Activated T-cell treated with anti-CD3 and anti-CD28 coated beads, Interleukin-2, amount 50 U/mL, for 24 hours (primary cell): ENCODE measurements around the gene GFM1.
A peak's percentile ranks its signal among the peaks of the same experiment; 100 is the strongest.

Source experiments
- DNase-seq: peaks from one replicate; pipeline ENCODE4 v3.0.0-alpha.2; 2020
- H3K27ac Mint-ChIP-seq: 2 replicates; pipeline ENCODE4 v1.8.0; 2020; ENCODE audit warnings: mild to moderate bottlenecking, mixed read lengths
- H3K27me3 Mint-ChIP-seq: 2 replicates; pipeline ENCODE4 v1.8.0; 2020; ENCODE audit warnings: mixed read lengths
- H3K36me3 Mint-ChIP-seq: 2 replicates; pipeline ENCODE4 v1.8.0; 2020; ENCODE audit warnings: low read depth, mixed read lengths
- H3K4me1 Mint-ChIP-seq: 2 replicates; pipeline ENCODE4 v1.8.0; 2020; ENCODE audit warnings: low read depth, mixed read lengths
- H3K4me3 Mint-ChIP-seq: 2 replicates; pipeline ENCODE4 v1.8.0; 2020; ENCODE audit warnings: mild to moderate bottlenecking, moderate library complexity, mixed read lengths
- H3K9me3 Mint-ChIP-seq: 2 replicates; pipeline ENCODE4 v1.8.0; 2020; ENCODE audit warnings: mixed read lengths

GFM1 gene

DNA sequence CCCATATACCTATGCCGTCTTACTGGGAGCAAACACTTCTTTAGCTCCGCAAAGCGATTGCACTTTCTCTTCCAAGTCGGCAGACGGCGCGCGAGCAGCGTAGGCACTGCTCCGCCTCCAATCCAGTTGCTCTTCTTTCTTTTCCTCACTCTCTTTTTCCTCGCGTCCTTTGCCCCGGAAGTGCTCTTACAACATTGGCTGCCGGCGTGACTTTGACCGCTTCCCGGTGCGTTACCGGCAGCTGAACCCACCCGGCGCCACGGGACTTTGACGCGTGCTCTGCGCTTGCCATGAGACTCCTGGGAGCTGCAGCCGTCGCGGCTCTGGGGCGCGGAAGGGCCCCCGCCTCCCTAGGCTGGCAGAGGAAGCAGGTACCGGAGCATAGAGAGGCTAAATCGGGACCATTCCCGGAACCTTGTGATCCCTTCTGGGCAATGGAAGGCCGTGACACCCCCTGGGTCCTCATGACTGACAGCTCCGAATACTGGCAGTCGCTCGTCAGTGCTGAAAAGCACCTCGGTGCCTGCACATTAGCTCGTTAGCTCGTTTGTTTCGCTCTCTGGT is at the start of gene GFM1:
TSS of gene GFM1 (plus strand) at position 183 of the 564 bp plus-strand sequence. CDS start at position 291, 108 bp downstream.
- peak; percentile 89 for DNase-seq
- no peaks in the 10 kb centered on the region for H3K27me3 Mint-ChIP-seq
- H3K36me3 Mint-ChIP-seq: peaks cover 43% of the 10 kb centered on the region
- H3K4me3 Mint-ChIP-seq: peak within 1 kb of the TSS; percentile 98
- no peaks in the 10 kb centered on the region for H3K9me3 Mint-ChIP-seq
- peak within 1 kb of the TSS; percentile 98 for H3K27ac Mint-ChIP-seq
- H3K4me1 Mint-ChIP-seq: peaks cover 49% of the 10 kb centered on the region

DNA sequence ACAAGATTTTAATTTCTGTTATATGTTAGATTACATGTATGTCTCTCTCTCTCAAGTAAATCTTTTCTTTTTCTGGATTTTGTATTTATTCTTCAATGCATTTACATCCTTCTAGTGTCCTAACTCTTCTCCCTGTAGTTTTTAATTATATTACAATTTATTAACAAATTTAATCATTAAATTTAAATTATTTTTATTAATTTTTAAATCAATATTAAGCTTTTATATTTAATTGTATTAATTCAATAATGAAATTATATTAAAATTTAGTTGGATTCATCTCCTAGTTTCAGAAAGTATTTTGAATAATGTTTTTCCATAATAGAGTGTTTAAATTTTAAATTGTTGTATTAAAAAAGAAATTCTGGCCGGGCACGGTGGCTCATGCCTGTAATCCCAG is 43.5 kb upstream of the GFM1 start:
- H3K4me3 Mint-ChIP-seq: no peak overlapping the region
- H3K27me3 Mint-ChIP-seq: no peaks in the 10 kb centered on the region
- no peaks in the 10 kb centered on the region for H3K9me3 Mint-ChIP-seq
- H3K36me3 Mint-ChIP-seq: no peaks in the 10 kb centered on the region
- no peaks in the 10 kb centered on the region for H3K4me1 Mint-ChIP-seq
- DNase-seq: no peak
- no peak overlapping the region for H3K27ac Mint-ChIP-seq

DNA sequence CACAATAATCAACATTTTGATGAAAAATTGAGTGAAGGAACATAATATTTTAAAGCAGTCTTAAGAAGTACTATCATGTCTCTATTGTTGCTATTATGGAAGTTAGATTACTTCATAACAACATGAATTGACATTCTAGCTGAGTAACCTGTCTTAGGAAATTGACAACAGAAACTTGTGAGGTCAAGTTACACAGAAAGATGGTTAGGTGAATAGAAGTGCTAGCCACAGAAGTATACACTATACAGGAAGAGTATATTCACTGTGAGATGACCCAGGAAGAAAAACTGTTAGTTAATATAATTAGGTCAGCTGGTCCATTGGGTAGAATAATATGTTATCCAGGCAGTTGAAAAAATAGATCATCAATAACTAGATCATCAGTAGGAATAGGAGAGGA is 42.1 kb upstream of the GFM1 start:
- Mint-ChIP-seq H3K9me3 (no peaks in the 10 kb centered on the region), H3K4me3 (no peak overlapping the region), H3K4me1 (no peaks in the 10 kb centered on the region), H3K36me3 (no peaks in the 10 kb centered on the region), H3K27ac (no peak overlapping the region), H3K27me3 (no peaks in the 10 kb centered on the region)
- no peak for DNase-seq

DNA sequence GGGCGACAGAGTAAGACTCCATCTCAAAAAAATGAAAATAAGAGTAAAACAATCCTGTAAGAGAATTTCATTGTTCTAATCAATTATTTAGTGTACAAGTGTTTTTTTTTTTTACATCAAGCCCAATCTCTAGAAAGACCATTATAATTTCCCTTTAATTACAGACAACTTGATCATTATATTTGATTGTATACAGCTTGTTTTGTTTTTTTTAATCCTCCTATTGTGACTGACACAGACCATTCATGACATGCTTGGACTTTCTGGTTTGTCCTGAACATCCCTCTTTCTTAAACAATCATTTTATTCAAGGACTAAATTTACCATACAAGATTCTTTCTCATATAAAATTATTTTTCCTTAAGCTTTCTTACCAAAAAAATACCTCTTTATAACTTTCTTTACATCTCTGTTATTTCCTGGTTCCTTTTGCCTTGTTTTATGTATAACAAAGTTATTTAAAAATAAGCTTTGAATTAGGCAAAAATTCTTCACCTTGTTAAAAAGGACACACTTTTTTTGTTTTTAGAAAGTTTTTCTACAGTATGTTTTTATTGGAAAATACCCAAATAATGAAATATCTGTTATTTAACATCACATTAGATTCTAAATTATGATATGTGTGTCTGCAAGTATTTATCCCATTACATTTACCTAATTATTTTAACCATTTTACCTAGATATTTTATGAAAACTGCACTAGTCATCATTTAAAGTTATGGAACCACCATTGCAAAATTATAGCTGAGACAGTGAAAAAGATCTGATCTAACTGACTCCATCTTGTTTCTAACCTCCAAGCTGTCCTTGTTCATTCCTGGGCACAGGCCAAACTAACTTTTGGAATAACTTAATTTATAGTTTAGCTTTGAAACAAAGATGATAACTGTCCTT is 26.1 kb upstream of the GFM1 start:
- no peak for DNase-seq
- H3K27ac Mint-ChIP-seq: no peak overlapping the region
- no peak overlapping the region for H3K4me3 Mint-ChIP-seq
- H3K36me3 Mint-ChIP-seq: no peaks in the 10 kb centered on the region
- H3K27me3 Mint-ChIP-seq: peaks cover 6% of the 10 kb centered on the region
- no peaks in the 10 kb centered on the region for H3K4me1 Mint-ChIP-seq
- H3K9me3 Mint-ChIP-seq: peaks cover 9% of the 10 kb centered on the region

DNA sequence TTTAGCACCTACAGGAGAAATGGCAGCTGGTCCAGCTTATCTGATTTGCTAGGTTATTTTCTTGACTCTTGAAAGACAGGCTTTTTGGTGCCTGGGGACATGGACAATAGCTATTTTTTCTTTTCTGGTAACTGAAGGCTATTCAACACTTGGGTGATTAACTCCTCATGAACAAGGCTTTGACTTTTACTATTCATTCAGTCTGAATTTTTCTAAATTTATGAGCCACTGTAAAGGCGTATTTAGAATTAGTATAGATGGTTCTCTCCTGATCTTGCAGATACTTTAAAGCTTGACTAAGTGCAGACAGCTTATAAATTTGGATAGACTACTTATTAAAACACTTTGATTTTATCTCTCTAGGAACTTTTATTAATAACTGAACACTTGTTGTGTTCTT is 18.4 kb upstream of the GFM1 start:
- no peak overlapping the region for H3K27ac Mint-ChIP-seq
- H3K4me1 Mint-ChIP-seq: no peaks in the 10 kb centered on the region
- H3K27me3 Mint-ChIP-seq: peaks cover 23% of the 10 kb centered on the region

DNA sequence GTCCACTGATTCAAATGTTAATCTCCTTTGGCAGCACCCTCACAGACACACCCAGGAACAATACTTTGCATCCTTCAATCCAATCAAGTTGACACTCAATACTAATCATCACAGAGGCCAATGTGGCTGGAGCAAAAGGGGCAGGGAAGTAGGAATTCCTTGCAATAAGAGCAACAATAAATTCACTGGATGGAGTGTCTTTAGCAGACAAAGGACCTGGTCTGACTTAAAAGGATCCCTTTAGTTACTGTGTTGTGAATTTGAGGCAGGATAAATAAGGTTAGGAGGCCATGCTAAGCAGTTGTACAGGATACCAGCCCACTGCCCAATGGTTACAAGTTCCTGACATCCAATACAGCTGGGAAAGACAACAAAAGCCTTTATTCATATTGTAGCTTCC is 12.3 kb upstream of the GFM1 start:
- Mint-ChIP-seq H3K4me1 (no peaks in the 10 kb centered on the region), H3K36me3 (no peaks in the 10 kb centered on the region), H3K27me3 (peaks cover 33% of the 10 kb centered on the region), H3K9me3 (peaks cover 2% of the 10 kb centered on the region), H3K27ac (no peak overlapping the region), H3K4me3 (no peak overlapping the region)
- DNase-seq: no peak

More for the DNA sequence above, 18.4 kb upstream of the GFM1 start:
- no peaks in the 10 kb centered on the region for H3K36me3 Mint-ChIP-seq
- no peak for DNase-seq
- no peak overlapping the region for H3K4me3 Mint-ChIP-seq
- peaks cover 5% of the 10 kb centered on the region for H3K9me3 Mint-ChIP-seq

DNA sequence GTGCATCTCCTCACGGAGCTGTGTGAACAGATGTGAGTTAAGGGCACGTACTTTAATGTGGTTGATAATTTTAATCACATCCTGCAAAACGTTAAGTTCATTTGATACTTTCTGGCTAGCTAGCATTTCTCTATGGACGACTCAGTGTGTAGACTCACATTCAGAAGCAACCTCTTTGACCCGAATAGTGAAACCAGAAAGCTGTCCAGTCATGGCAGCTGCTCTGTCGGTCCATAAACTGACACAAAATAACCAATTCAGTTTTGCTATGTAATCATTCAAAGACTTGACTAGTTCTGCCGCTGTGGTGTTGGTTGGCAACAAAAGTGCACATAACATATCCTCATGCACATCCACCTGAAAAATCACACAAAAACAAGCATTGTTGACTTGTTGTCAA is 3.7 kb upstream of the GFM1 start:
- peaks cover 21% of the 10 kb centered on the region for H3K4me1 Mint-ChIP-seq
- no peak overlapping the region for H3K27ac Mint-ChIP-seq
- peaks cover 11% of the 10 kb centered on the region for H3K36me3 Mint-ChIP-seq
- no peaks in the 10 kb centered on the region for H3K27me3 Mint-ChIP-seq
- no peak overlapping the region for H3K4me3 Mint-ChIP-seq
- H3K9me3 Mint-ChIP-seq: peaks cover 2% of the 10 kb centered on the region
- no peak for DNase-seq

DNA sequence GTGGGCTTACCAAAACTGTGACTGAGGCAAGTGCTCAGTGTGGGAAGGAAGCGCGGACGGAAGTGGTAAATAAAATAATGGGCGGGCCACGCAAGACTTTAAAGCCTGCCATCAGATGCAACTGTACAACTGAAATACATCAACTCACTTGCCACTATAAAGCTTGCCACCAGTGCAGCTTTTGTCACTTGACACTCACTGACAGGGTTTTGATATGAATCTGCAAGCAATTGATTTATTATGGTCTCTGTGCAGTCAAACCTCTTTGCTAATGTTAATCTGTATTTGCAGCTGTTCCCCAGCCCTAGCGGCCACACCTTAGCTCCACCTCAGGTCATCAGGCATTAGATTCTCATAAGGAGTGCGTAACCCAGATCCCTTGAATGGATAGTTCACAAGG is 2.3 kb upstream of the GFM1 start:
- Mint-ChIP-seq H3K36me3 (peaks cover 22% of the 10 kb centered on the region), H3K9me3 (no peaks in the 10 kb centered on the region), H3K4me1 (peaks cover 33% of the 10 kb centered on the region), H3K4me3 (no peak overlapping the region), H3K27ac (no peak overlapping the region), H3K27me3 (no peaks in the 10 kb centered on the region)
- DNase-seq: no peak

DNA sequence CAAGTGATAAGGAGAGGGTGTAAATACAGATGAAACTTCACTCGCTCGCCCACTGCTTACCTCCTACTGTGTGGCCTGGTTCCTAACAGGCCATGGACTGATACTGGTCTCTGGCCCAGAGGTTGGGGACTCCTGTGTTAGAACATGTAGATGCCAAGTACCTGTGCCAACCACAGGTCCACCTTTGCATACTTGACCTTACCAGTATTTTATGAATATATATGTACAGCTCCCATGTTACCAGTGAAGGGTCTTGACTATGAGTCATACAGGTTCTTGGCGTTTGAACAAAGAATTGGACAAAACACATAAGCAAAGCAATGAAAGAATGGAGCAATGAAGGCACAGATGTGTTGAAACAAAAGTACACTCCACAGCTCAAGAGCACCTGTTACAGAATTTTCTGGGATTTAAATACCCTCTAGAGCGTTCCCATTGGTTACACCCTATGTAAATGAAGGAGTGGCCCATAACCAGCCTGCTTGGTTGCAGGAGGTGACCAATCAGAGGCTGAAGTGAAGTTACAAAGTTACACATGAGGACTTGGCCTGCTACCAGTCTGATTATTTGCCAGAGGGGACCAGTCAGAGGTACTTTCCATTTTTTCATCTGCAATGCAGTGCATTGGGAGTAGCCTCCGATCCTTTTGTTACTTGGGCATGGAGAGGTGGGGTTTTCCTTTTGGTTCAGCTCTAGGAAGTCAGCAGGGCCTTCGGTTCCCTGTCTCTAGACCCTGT is 1.7 kb upstream of the GFM1 start:
- Mint-ChIP-seq H3K36me3 (peaks cover 29% of the 10 kb centered on the region), H3K27me3 (no peaks in the 10 kb centered on the region), H3K4me3 (no peak overlapping the region), H3K9me3 (no peaks in the 10 kb centered on the region), H3K27ac (peak overlapping the region; percentile 53), H3K4me1 (peaks cover 39% of the 10 kb centered on the region)
- DNase-seq: no peak

DNA sequence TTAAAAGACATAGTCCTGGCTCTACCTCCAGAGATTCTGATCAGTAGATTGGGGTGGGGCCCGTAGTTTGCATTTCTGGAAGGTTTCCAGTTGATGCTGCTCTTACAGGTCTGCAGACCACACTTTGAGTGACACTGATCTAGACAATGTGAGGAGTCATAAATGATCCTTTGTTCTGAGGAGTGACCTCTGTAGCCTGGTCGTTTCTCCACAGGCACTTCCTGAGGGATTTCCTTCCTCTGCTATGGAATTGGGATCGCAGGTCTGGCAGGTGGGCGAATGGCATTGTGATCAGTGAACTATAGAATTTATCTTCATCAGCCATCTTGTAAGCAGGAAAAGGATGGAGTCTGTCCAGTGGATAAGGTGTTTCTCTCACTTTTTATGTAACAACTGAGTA is 5.5 kb downstream of the GFM1 start:
- no peaks in the 10 kb centered on the region for H3K27me3 Mint-ChIP-seq
- no peaks in the 10 kb centered on the region for H3K9me3 Mint-ChIP-seq
- no peak overlapping the region for H3K4me3 Mint-ChIP-seq
- peaks cover 87% of the 10 kb centered on the region for H3K36me3 Mint-ChIP-seq
- H3K27ac Mint-ChIP-seq: peak overlapping the region; percentile 56
- H3K4me1 Mint-ChIP-seq: peaks cover 46% of the 10 kb centered on the region
- no peak for DNase-seq

DNA sequence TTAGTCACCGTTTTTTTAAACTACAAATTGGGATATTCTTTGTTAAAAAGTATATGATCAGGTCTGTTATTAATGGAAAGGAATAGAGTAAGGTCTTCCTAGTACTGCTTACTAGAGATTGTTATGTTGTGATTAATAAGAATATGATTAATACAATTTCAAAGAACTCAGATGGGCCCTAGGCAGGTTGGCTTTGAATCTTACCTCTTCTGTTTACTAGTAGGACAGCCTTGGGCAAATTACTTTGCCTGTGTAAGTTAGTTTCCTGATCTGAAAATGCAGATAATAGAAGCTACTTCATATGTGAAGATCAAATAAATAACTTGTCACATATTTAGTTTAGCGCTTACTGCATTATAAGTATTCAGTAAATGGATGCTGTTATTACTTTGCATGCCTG is 6.9 kb downstream of the GFM1 start:
- DNase-seq: no peak
- H3K9me3 Mint-ChIP-seq: no peaks in the 10 kb centered on the region
- H3K36me3 Mint-ChIP-seq: peaks cover 91% of the 10 kb centered on the region
- H3K4me1 Mint-ChIP-seq: peaks cover 36% of the 10 kb centered on the region
- H3K27ac Mint-ChIP-seq: no peak overlapping the region
- no peaks in the 10 kb centered on the region for H3K27me3 Mint-ChIP-seq
- no peak overlapping the region for H3K4me3 Mint-ChIP-seq

DNA sequence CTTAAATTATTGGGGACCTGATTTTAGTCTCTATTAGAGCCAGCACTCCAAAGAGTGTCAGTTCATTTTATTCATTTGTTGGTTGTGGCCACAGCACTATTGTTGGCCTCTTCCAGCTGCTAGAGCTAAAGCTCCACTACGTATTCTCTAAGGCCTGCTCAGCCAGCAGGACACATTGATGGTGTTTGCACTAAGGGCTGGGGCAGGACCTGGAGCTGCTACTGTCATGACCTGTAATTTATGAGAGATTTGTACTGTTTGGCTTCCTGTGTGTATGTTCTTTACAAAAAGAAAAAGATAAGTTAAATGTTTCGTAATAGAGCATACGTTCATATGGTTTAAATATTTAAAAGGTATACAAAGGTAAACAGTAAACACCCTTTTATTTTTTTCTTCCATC is 8.1 kb downstream of the GFM1 start:
- Mint-ChIP-seq H3K27me3 (no peaks in the 10 kb centered on the region), H3K36me3 (peaks cover 88% of the 10 kb centered on the region), H3K9me3 (no peaks in the 10 kb centered on the region), H3K4me3 (no peak overlapping the region), H3K4me1 (peaks cover 25% of the 10 kb centered on the region), H3K27ac (no peak overlapping the region)
- no peak for DNase-seq

DNA sequence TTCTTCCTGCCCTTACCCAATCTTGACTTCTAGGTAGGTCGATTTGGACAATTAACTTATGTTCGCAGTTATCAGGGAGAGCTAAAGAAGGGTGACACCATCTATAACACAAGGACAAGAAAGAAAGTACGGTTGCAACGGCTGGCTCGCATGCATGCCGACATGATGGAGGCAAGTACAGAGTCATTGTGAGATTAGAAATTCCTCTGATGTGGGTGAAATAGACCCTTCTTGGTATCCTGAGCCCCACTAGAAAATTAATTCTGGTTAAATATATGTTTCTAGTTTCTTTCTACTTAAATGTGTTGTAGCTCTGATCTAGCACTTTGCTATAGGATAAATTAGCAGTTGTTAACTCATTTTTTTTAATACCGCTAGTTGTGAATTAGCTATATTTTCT is 14.6 kb downstream of the GFM1 start:
- peaks cover 19% of the 10 kb centered on the region for H3K4me1 Mint-ChIP-seq
- H3K4me3 Mint-ChIP-seq: no peak overlapping the region
- no peak for DNase-seq
- H3K9me3 Mint-ChIP-seq: no peaks in the 10 kb centered on the region
- no peak overlapping the region for H3K27ac Mint-ChIP-seq
- H3K36me3 Mint-ChIP-seq: peaks cover 90% of the 10 kb centered on the region
- no peaks in the 10 kb centered on the region for H3K27me3 Mint-ChIP-seq

DNA sequence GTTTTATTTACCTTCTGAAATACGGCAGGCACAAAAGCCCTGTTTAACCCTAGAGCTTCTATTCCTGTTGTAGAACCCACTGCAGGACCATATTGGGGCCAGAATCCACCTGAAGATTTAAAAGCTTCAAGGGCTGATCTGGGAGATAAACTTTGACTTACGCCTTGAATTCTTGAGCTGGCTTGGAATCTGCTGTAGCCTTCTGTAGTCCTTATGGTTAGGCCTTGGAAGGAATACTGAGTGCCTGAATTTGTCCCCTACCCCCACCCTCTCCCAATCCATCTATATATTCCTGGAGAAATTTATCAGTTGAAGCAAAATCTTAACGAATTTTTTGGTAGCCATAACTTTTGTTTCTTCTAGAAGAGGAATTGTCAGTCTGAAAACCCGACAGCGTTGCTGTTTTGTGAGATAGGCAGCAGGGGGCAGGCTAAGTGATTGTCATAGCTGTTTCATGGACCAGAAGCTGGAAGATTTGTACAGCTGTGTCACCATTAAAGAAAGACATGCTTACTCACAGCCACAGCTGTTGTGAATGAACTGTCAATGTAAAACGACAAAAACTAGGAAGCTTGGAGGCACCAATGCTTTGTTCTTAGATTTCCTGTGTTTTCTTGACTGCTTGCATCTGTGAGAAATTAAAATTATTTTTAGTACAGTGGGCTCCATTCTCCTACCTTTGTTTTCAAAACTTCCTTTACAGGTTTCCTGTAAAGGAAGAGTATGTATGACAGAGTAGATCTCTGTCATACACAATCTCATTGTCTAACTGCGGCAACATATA is 15.3 kb downstream of the GFM1 start:
- peaks cover 90% of the 10 kb centered on the region for H3K36me3 Mint-ChIP-seq
- peaks cover 20% of the 10 kb centered on the region for H3K4me1 Mint-ChIP-seq
- H3K27ac Mint-ChIP-seq: peak overlapping the region; percentile 14
- H3K27me3 Mint-ChIP-seq: no peaks in the 10 kb centered on the region
- no peaks in the 10 kb centered on the region for H3K9me3 Mint-ChIP-seq
- no peak overlapping the region for H3K4me3 Mint-ChIP-seq
- peak; percentile 45 for DNase-seq
